Vagina (tissue), 2 donors: ENCODE data around the gene OSGEPL1.

Source experiments
- CTCF ChIP-seq, 3 experiments: fragments of 450-650 bp in 2 of 3; fragments of 200-600 bp in 1 of 3; sonication (generic) in 1 of 3; IDR thresholded peaks; one replicate each; pipeline ENCODE4 v1.5.1; 2017 to 2019; ENCODE audit warnings: antibody characterized with exemption in 3 of 3, mild to moderate bottlenecking in 2 of 3, moderate library complexity in 2 of 3
- POLR2A ChIP-seq, 2 donors: fragments of 450-650 bp; IDR thresholded peaks; one replicate each; pipeline ENCODE4 v1.6.1; 2017; ENCODE audit warnings: antibody characterized with exemption in 2 of 2, mild to moderate bottlenecking in 2 of 2, moderate library complexity in 2 of 2
- POLR2AphosphoS5 ChIP-seq, 2 donors: sonication (generic); formaldehyde crosslinking; IDR thresholded peaks; one replicate each; pipeline ENCODE4 v1.9.0; 2017; ENCODE audit warnings: antibody characterized with exemption in 2 of 2, mild to moderate bottlenecking in 2 of 2, low read depth in 1 of 2; ENCODE audit not compliant: insufficient read depth in 1 of 2

GRCh38 chr2:189794310-189794709 is 31.7 kb upstream of the OSGEPL1 start:
- TF ChIP-seq CTCF (IDR thresholded peaks at IDR 0.05) = no peak
- no peak for TF ChIP-seq POLR2A (IDR thresholded peaks at IDR 0.05)
- no peak for TF ChIP-seq POLR2AphosphoS5 (IDR thresholded peaks at IDR 0.05; ENCODE audit: insufficient read depth in 1 of 2, low read depth in 1 of 2)
